GM18508 (cell line): ENCODE measurements around the gene SETD7.
A peak's percentile ranks its signal among the peaks of the same experiment; 100 is the strongest.

Experiments used
- ATAC-seq: cut with Tn5 transposase; IDR thresholded peaks from one replicate; pipeline ENCODE4 v1.9.1; 2021; ENCODE audit warnings: moderate number of reproducible peaks; ENCODE audit not compliant: insufficient read depth, unreplicated experiment

Gene SETD7

DNA sequence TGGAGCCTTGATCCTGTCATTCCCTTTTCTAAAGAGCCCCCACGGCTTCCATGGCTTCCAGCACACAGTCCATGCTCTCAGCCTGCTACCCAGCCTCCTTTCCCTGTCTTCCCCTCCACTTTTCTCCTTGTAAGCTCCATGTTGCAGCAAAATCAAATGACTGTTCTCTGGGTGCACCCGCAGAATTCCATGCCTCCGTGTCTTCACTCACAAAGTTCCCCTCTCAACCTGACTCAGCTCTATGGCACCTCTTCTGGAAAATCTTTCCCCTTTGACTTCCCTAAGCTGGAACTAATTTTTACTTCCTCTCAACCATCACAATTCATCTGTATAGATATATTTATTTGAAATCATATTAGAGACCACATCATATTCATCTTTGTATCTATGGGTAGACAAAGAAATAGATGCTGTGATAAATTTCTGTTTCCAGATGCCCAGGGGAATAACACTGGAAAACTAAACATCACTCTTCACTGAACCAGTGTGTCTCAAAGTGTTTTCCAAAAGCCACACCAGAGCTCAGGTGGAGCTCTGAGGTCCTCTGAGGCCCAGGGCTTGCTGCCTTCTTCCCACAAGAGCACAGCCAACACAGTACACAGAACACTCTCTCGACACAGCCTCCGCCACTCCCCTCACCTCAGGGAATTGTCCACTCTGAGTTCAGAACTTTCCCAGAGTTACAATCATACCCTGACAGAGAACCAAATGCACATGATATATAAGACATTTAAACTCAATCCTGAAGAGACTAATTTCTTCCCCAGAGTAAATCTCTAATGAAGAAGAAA, 3.3 kb downstream of the SETD7 start:
- no peak for ATAC-seq

DNA sequence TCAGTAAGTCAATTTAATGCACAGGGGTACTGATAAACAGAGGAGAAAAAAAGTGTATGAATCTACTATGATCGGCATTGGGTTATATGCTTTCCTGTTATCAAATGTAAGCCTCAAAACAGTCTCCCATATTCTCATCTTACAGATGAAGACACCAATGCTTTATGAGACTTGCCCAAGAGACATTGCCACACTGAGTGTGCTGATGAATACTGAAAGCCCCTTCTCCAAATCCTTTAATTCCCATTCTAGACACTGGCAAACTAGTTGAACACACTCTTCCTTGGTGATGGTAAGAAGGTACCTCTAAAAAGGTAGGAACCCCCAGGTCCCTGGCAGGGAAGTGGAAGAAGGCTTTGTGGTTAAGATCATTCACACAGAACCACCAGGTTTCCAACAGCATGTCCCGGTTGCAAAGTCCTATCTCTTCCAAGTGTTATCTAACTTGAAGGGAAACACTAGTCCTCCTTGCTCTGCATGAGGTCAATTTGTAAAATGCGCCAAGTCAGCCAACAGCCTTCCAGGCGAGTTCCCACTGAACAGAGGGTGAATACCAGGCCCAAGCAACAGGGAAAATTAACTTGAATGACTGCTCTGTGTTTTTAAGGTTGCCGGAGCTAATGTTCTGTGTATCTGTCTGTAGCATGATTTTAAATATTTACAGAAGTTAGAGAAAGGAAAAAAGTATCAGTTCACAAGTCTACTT, 5.1 kb downstream of the SETD7 start:
- no peak for ATAC-seq

DNA sequence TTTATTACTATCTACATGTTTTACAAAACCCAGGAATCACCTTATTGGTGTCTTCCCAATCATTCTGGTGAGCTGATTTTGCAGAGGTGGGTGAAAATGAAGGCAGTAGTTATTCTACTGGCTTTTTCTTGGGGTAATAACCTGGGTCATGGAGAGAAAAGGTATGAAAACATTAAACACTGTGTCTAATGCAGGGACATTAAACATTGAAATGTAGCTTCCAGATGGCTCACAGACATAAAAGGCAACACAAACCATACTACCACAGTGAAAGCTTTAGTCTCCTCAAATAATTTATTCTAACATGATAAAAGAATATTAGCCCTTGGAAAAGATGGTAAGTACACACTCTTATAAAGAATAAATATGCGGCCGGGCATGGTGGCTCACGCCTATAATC, 8.0 kb downstream of the SETD7 start:
- no peak for ATAC-seq

DNA sequence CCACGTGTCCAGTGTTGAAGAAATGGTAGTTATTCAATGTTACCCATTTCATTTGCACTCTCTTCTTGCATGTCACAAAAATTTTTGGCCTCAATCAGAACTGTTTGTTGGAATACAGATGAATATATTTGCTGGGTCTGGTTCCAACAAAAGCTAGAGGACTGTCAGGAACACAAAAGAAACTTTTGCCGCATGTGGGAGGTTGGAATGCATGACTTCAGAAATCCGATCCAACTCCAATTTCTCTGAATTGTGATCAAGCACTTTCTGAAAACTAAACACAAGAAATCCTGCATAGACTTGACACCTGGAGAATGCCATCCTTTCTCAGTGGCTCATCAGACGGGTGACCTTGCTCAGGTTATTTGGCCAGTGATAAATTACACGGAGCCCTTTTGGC, 15.4 kb downstream of the SETD7 start:
- no peak for ATAC-seq

DNA sequence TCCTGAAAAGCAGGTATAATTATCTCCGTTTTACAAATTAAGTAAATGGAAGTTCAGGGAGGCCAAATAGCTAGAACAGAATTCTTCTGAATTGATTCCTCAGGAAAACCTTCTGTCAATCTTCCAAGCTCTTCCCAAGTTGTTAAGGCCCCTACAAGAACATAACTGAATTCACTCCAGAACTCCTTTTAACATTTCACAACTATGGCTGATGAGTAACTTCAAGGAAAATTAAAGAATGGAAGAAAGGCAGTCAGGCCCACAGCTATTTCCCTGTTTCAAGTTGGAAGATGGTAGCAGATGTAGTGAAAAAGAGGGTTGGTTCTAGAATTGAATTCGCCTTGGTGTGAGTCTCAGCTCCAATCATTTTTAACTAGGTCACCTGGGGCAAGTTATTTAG, 15.9 kb downstream of the SETD7 start:
- no peak for ATAC-seq

DNA sequence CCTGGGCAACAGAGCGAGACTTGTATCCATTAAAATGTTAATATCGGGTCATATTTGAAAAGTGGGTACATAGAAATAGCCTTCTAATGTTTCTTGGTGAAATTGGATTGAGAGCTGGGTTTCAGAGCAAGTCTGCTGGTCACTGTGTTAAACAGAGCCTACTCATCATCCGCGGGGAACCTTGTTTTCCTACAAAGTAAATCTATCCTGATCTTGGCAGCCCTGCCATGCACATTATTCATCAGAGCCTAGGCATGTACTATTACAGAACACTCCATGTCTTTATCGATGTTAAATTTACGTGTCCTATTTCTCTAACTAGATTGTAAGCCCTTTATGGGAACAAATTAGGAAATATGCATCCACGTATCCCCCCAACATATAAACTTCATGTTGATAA, 18.7 kb downstream of the SETD7 start:
- ATAC-seq = no peak

DNA sequence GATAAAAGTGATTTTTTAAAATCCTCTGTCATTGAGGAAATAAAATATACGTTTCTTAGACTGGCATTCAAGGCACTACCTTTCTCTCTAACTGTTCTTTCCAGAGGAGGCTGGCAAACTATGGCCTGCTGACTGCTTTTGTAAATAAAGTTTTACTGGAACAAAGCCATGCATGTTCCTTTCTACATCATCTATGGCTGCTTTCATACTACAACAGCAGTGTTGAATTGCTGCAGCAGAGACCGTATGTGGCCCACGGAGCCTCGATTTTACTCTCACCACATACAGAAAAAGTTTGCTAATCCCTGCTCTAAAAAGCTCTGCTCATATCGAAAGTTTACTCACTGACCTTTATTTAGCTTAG, 20.2 kb downstream of the SETD7 start:
- no peak for ATAC-seq

DNA sequence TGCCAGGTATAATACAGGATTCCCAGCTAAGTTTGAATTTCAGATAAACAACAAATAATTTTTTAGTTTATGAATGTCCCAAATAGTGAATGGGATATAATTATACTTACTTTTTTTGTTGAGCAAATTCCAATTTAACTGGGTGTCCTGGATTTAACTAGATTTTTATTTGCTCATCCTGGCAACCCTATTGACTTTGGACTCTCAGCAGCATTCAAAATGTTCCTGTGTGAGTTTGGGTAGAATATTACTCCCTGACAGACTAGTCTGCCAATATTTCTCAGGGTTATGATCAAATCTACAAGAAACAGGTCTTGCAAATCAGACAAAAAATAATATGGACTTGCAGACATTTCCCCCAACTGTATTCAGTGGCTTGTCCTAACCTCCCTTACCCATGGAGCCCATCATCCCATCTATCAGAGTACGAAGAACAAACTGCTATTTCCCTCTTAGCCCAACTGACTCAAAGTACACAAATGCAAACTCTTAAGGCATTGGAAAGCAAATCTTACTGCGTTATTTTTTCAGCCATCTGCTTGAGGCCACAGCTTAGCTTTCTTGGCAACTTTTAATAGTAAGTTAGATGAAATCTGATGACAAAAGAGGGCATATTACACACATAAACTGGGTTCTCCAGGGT, 20.7 kb downstream of the SETD7 start:
- ATAC-seq = no peak

DNA sequence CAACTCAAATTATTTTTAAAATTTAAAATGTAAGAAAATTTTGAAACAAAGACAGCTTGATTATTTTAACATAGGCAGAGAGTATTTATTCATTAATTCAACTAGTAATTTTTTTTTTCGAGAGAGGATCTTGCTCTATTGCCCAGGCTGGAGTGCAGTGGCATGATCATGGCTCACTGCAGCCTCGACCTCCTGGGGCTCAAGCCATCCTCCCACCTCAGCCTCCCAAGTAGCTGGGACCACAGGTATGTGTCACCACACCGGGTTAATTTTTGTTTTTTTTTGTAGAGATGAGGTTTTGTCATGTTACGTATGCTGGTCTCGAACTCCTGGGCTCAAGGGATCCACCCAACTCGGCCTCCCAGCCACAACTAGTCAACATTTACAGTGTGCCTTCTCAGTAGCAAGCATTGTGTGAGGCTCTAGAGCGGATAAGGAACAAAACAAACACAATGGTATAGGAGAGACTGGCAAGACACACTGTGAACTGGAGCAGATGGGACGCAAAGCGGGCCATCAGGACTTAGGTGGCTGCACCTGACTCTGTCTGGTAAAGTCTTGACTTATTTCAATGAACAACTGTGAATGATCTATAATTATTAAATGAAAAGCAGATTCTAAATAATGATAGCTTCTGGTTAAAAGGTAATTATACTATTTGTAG, 21.6 kb downstream of the SETD7 start:
- ATAC-seq = no peak

DNA sequence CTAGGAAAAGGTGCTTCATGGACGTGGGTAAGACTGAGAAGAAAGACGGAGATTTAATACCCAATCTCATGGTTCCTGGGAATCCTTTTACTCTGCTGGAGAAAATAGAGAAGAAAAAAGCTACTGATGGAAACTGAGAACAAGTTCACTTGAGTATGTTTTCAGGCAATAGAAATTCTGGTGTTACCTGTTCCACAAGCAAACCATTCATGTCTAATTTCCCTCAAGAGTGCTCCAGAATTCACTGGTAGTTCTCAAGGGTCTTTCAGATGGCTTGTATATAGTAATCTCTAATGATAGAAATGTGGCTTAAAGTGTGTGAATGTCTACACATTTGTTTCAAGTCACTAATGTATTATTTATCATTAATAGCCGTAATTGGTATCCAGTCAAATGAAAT, 22.5 kb downstream of the SETD7 start:
- no peak for ATAC-seq

DNA sequence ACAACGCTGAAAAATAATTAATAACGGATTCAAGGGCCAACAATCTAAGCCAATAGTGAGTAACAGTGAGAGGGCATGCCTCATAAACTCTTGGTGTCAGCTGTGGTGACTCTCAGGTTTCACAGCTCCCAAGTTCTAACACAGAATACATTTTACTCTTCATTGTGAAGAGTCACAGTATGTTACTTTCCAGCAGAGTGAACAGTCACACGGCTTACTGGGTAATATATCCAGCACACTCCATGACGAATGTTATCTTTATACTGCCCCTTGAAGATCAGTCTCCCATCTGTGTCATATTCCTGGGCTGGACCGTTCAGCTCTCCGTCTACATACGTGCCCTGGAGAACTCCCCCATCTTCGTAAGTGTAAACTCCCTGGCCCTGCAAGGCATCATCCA, 23.1 kb downstream of the SETD7 start:
- no peak for ATAC-seq

DNA sequence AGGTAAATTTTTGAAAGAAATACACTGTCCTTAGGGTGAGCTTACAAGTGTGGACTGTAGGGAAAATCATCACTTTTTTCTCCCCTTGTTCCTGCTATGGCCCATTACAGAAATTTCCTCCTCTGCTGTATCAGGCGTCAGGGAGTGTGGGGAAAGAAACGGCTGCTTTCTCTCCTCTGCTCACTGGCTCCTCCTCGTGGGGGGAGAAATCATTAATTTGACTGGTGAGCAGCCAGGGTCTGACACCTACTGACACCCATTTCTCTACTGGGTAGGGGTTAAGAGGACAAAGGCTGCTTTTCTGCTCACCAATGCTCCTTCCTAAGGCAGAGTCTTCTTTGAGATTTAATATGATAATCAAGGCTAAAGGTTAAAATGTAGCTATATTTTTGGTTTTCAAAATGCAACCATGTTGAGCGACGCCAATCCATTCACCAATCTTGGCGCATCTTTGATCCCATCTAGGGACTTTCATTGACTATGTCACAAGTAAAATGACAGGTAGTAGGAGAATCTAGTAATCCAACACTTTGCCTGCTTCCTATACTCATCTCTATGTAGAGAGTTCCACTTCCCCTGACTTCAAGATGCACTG, 25.1 kb downstream of the SETD7 start:
- ATAC-seq = no peak

DNA sequence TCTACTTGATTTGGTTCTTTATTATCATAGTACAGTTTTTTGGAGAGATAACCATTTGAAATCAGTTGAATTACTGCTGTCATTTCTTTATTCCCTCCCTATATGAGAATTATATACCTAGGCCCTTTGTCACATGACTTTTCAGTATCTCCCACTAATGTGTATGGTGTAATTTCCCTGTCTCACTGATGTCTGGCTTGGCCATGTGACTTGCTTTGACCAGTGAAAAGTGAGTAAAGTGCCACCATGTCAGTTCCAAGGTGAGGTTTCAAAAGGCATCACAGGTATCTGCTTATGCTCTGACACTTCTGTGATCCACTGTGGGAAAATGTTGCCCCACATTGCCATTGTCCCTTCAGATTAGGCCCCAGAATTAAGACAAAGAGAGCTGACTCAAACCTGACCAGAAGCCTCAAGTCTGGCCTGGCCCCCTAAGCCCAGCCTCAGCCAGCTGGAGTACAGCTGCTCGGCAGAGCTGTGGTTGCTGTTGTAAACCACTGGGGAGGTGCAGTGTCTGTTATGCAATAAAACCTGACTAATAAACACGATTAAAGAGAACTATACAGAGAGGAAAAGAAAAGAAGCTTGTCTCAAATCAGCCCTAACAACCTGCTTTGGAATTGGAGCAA, 27.5 kb downstream of the SETD7 start:
- ATAC-seq = peak; percentile 82

DNA sequence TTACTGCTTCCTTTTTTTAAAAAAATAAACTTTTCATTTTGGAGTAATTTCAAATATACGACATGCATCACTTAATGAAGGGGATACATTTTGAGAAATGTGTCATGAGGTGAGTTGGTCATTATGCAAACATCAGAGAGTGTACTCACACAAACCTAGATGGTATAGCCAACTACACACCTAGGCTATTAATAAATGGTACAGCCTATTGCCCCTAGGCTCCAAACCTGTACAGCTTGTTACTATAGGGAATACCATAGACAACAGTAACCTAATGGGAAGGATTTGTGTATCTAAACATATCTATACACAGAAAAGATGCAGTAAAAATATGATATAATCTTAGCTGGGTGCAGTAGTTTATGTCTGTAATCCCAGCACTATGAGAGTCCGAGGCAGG, 29.1 kb downstream of the SETD7 start:
- ATAC-seq = no peak

DNA sequence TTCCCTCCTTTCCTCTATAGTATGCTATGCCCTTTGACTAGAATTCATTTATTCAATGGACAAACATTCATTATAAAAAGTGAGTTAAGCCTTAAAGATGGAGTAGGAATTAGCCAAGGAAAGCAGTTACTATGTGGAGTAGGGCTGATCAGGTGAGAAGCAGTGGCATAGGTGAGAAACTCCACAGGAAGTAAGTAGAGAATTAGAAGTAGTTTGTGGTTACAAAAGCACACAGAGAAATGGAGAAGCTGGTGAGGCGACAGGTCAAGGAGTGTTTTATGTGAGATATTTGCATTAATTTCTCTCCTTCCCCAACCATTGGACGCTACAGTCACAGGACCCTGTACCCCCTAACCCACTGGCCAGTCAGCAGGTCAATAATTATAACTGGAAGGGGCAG, 30.6 kb downstream of the SETD7 start:
- no peak for ATAC-seq

DNA sequence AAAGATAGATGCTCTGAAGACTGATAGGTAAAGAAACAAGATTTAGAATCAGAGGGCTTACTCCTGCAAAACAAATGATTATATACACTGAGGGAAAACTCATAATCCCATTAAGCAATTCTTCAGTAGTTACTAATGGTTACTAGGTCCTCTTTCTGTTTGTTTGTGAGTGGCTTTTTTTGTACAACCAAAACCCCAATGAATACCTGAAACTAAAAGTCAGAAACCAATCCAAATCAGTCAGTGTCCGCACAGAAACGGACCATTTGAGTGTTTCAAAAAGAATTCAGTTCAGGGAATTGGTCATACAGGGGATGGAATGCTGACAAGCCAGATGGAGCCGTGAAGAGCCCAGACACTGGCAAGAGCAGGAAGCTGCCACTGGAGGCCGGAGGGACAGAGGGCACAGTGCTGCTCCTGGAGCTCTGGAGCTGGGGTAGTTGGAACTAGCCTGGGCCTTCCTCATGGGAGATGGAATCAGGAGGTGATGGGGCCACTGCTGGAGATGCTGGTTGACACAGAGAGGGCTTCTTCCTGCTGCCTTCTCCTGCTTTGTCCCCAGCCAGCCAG, 31.9 kb downstream of the SETD7 start:
- ATAC-seq = no peak

DNA sequence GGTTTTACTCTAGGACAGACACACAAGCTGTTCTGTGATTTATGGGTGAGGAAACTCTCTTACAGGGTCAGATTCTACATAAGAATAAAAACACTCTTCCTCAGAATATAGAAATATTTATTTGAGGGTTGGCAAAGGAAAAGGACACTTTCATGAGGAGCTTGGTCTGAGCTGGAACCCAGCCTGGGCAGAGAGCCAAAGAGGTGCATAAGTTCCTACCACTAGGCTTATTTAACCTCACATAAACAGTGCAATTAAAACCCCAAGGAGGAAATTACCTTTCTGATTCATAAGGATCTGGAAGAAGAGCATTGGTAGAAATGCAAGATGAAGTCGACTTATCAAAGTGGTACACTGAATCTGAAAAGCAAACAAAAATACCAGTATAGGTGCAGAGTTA, 32.9 kb downstream of the SETD7 start:
- ATAC-seq = no peak

DNA sequence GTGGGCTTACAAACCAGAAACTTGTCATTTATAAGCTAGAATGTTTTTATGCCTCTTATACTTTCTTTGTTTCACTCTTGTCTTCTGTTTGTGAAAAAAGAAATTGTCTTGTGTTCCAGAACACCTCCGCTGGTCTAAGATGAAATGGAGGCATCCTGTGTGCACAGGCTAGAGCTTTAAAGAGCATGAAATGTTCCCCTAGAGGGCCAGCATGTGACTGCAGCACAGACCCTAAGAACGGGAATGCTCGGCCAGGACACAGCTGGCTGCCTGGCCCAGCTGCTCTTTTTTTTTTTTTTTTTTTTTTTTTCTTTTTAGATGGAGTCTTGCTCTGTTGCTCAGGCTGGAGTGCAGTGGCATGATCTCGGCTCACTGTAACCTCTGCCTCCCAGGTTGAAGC, 33.6 kb downstream of the SETD7 start:
- ATAC-seq = no peak

DNA sequence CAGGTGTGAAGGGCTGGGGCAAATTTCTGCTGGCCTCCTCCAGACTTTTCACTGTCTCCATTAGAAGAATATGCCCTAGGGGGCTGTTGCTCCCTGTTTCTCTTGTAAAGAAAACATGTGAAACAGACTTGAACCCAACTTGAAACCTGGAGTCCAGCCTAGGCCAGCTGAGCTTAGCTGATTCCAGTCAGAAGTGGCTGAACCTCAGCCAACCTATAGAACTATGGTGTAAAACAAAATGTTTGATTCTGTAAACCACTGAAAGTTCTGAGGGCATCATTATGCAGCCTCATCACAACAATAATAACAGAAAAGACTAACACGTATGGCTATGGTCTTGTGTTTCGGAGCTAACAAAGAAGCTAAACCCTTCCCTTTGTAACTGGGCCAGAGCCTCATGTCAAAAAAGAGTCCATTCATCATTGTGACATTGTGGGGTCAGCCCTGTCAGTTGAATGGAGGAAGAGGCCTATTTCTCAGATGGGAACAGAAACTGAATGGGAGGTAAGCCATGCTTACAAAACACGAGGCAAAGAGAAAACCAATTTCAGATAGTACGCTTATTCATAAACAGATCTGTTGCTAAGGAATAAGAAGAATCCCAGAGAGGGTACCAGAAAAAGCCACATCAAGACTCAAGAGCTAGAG, 34.1 kb downstream of the SETD7 start:
- ATAC-seq = no peak
